K562 (cell line): ENCODE data around the gene SMG1. TPM values are rescaled to one million over a fixed set of nuclear protein-coding genes. Genes with fewer than 3 reads are reported as not detected.
A peak's percentile ranks its signal among the peaks of the same experiment; 100 is the strongest.

Source experiments
- ATAC-seq: fragments of 200-7000 bp; cut with Tn5 transposase; 3 replicates; pipeline ENCODE4 v1.9.1; 2020; ENCODE audit warnings: moderate library complexity
- BruUV-seq: library from RNA; stranded (reverse); fragments of 400-500 nt; replicated peaks from 2 replicates; lab custom pipeline; 2021; lab: Mats Ljungman, UMichigan
- CTCF ChIA-PET: fragments of 300-600 bp; formaldehyde crosslinking; extraction: SDS; loops from one replicate; lab custom pipeline; 2021; ENCODE audit warnings: low intra/inter-chr PET ratio; lab: Yijun Ruan, JAX
- POLR2A ChIA-PET: fragments of 300-600, 350-650 bp; sonication (Branson Sonifier 250); formaldehyde crosslinking; extraction: SDS; loops from one replicate; lab custom pipeline; 2021; ENCODE audit warnings: antibody characterized with exemption, inconsistent platforms; lab: Yijun Ruan, JAX
- DNase-seq, 4 experiments: peaks; one replicate each; pipeline versions ENCODE4 v3.0.0 to v3.0.0-alpha.2; 2011 to 2018; ENCODE audit warnings: low spot score in 3 of 4, mixed read lengths in 3 of 4; ENCODE audit errors: extremely low read depth in 1 of 4
- FAIRE-seq: peaks from 2 replicates; lab custom pipeline; 2011; peaks lifted over from hg19 to GRCh38; lab: Jason Lieb, UNC
- H2AFZ ChIP-seq: 2 replicates; pipeline ENCODE4 v1.6.0; 2011; ENCODE audit warnings: low read depth, low read length, control low read depth, inconsistent platforms
- H3K27ac ChIP-seq: fragments of 200-600 bp; 3 replicates; pipeline ENCODE4 v1.8.0; 2011; ENCODE audit warnings: low read depth, mild to moderate bottlenecking, control low read depth, inconsistent platforms, low read length, moderate library complexity, mixed read lengths; ENCODE audit errors: extremely low read depth
- H3K27me3 ChIP-seq, 2 experiments: fragments of 300-600 bp in 1 of 2; 2 replicates in 1 of 2; 3 replicates in 1 of 2; pipeline versions ENCODE4 v1.6.0 to v1.8.0; 2011; ENCODE audit warnings: inconsistent platforms in 2 of 2, low read length in 2 of 2, mild to moderate bottlenecking in 1 of 2, mixed read lengths in 1 of 2, moderate library complexity in 1 of 2; ENCODE audit not compliant: control insufficient read depth in 2 of 2, insufficient read depth in 2 of 2
- H3K36me3 ChIP-seq: fragments of 300-600 bp; 3 replicates; pipeline ENCODE4 v1.8.0; 2011; ENCODE audit warnings: mild to moderate bottlenecking, low read length, inconsistent platforms; ENCODE audit not compliant: control insufficient read depth, insufficient read depth
- H3K4me1 ChIP-seq, 2 experiments: fragments of 200-600 bp in 1 of 2; replicated peaks in 1 of 2; 2 replicates in 1 of 2; 3 replicates in 1 of 2; pipeline versions ENCODE4 v1.5.1 to v1.8.0; 2011; ENCODE audit warnings: inconsistent platforms in 2 of 2, low read length in 2 of 2, mild to moderate bottlenecking in 1 of 2, mixed read lengths in 1 of 2, moderate library complexity in 1 of 2; ENCODE audit not compliant: control insufficient read depth in 2 of 2, insufficient read depth in 2 of 2
- H3K4me2 ChIP-seq: 2 replicates; pipeline ENCODE4 v1.6.1; 2011; ENCODE audit warnings: low read length, control low read depth, inconsistent platforms, mixed read lengths; ENCODE audit not compliant: insufficient read depth
- H3K4me3 ChIP-seq: fragments of 200-600 bp; sonication (generic), shearing (Covaris generic); 2 replicates; pipeline ENCODE4 v1.5.1; 2016; ENCODE audit warnings: control low read depth, inconsistent platforms
- H3K79me2 ChIP-seq: fragments of 200-600 bp; 3 replicates; pipeline ENCODE4 v1.8.0; 2011; ENCODE audit warnings: low read length, inconsistent platforms; ENCODE audit not compliant: control insufficient read depth, insufficient read depth
- H3K9ac ChIP-seq, 2 experiments: 2 replicates each; pipeline versions ENCODE4 v1.6.0 to v1.6.1; 2011; ENCODE audit warnings: low read depth in 2 of 2, low read length in 2 of 2, control low read depth in 1 of 2, inconsistent platforms in 1 of 2, mild to moderate bottlenecking in 1 of 2, mixed read lengths in 1 of 2; ENCODE audit not compliant: insufficient read depth in 1 of 2
- H3K9me1 ChIP-seq: one replicate; pipeline ENCODE4 v1.6.0; 2011; ENCODE audit warnings: inconsistent platforms, mild to moderate bottlenecking, low read length, moderate library complexity; ENCODE audit not compliant: control insufficient read depth, insufficient read depth
- H3K9me3 ChIP-seq: replicated peaks from 2 replicates; pipeline ENCODE4 v1.5.1; 2011; ENCODE audit warnings: low read depth, low read length, inconsistent platforms; ENCODE audit not compliant: control insufficient read depth, insufficient read depth
- H4K20me1 ChIP-seq: replicated peaks from 2 replicates; pipeline ENCODE4 v1.6.1; 2011; ENCODE audit warnings: low read length, inconsistent platforms, mixed read lengths; ENCODE audit not compliant: control insufficient read depth, insufficient read depth
- NRF1 ChIP-seq, 2 experiments: fragments of 450-650 bp; IDR thresholded peaks in 1 of 2; conservative IDR thresholded peaks in 1 of 2; 2 replicates each; pipeline ENCODE4 v1.6.1; 2014; ENCODE audit warnings: mild to moderate bottlenecking in 2 of 2
- SRSF7 ChIP-seq: fragments of 200-400 bp; formaldehyde crosslinking; optimal IDR thresholded peaks from 2 replicates; pipeline ENCODE3; 2017; ENCODE audit warnings: mild to moderate bottlenecking, low read depth, low read length
- WGBS: fragments of 100-300 bp; shearing (Covaris generic); methylation state at CpG from one replicate; pipeline ENCODE4 v1.1.6; 2016; ENCODE audit warnings: low coverage, mixed read lengths; ENCODE audit not compliant: insufficient coverage; ENCODE audit errors: missing lambda C conversion rate; 5-methylcytosine and 5-hydroxymethylcytosine counted together
- in situ Hi-C: fragments of 300-500 bp; cut with MboI; formaldehyde crosslinking; loops from 4 replicates; pipeline ENCODE4 v1.15.0; 2018; ENCODE audit warnings: inconsistent platforms, mixed read lengths
- intact Hi-C: fragments of 100-400 bp; cut with micrococcal nuclease; formaldehyde crosslinking; loops from 2 replicates; pipeline ENCODE4 v1.14.2; 2022
- polyA plus RNA-seq, 8 experiments: library from polyadenylated mRNA; depleted of rRNA in 4 of 8; stranded (reverse) in 5 of 8; unstranded in 3 of 8; fragments of >200 nt; fragmentation: Nextera tagmentation in 2 of 8; fragmentation: Illumina TruSeq in 1 of 8; extraction: Ambion mirVana in 2 of 8; extraction: Trizol in 1 of 8; gene quantifications; 2 replicates each; pipeline versions ENCODE4 v1.2.1 to v1.2.3, GENCODE V29; 2011 to 2014; ENCODE audit warnings: inconsistent platforms in 1 of 8, missing spikeins in 1 of 8
- total RNA-seq, 7 experiments: library from RNA; depleted of rRNA in 6 of 7; stranded (reverse); fragments of >200 nt in 6 of 7; fragmentation: Illumina TruSeq in 2 of 7; extraction: Trizol in 2 of 7; gene quantifications; 2 replicates each; pipeline versions ENCODE4 v1.2.1 to v1.2.3, GENCODE V29; 2011 to 2021; ENCODE audit warnings: low replicate concordance in 1 of 7
- TF ChIP-seq, protein P1 (sequence below): fragments of 250-450 bp; sonication (Bioruptor Pico); IDR thresholded peaks from 2 replicates; pipeline ENCODE4 v1.8.0; 2022; ENCODE audit warnings: inconsistent platforms
- TF ChIP-seq, protein P2 (sequence below), 2 experiments: fragments of 450-650 bp; IDR thresholded peaks; 2 replicates each; pipeline ENCODE4 v1.6.1; 2018; ENCODE audit warnings: mild to moderate bottlenecking in 2 of 2, low read depth in 1 of 2; ENCODE audit not compliant: partially characterized antibody in 2 of 2

SMG1 gene
- total and polyA plus RNA-seq, 9 of the 15 experiments (the other 6 are each of a cell fraction or from before 2014, with no cell fraction given): 3.4 to 54.8 (median 32.0) TPM

DNA sequence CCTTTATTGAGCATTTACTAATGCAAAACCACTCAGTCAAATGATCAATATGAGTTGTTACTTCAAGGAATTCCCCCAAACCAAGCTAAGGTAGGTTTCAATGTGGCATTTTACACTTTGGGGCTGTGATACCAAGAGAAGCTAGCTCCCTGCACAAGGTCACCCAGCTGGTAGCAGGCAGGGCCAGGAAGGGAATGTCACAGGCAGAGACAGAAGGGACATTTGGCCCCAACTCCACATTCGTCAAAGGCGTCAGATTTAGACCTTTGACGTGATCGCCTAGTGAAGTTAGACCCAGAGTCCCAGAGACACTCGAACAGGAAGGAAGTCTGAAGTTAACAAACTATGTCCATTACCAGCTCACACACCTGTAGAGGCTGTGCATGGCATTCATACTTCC is 5.5 kb upstream of the SMG1 start:
- DNase-seq (no peak), ATAC-seq (no peak), FAIRE-seq (no peak)
- peaks cover 2 to 8% of the 10 kb centered on the region in 2 experiments; a peak in 3 of 5 replicates for H3K4me1 ChIP-seq
- CTCF ChIA-PET: no interaction called here
- peaks cover 0 to 4% of the 10 kb centered on the region in 2 experiments; a peak in 2 of 5 replicates for H3K27me3 ChIP-seq
- no peaks in the 10 kb centered on the region for H3K9me1 ChIP-seq
- peak overlapping the region; percentile 41; the same call in 1 of the 2 replicates for H2AFZ ChIP-seq
- intact Hi-C loops (no loop called here), in situ Hi-C loops (no loop called here)
- TF ChIP-seq SRSF7: no peak
- TF ChIP-seq, protein P1, sequence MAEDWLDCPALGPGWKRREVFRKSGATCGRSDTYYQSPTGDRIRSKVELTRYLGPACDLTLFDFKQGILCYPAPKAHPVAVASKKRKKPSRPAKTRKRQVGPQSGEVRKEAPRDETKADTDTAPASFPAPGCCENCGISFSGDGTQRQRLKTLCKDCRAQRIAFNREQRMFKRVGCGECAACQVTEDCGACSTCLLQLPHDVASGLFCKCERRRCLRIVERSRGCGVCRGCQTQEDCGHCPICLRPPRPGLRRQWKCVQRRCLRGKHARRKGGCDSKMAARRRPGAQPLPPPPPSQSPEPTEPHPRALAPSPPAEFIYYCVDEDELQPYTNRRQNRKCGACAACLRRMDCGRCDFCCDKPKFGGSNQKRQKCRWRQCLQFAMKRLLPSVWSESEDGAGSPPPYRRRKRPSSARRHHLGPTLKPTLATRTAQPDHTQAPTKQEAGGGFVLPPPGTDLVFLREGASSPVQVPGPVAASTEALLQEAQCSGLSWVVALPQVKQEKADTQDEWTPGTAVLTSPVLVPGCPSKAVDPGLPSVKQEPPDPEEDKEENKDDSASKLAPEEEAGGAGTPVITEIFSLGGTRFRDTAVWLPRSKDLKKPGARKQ (CRISPR knock-in tag): no peak
- TF ChIP-seq, protein P2, sequence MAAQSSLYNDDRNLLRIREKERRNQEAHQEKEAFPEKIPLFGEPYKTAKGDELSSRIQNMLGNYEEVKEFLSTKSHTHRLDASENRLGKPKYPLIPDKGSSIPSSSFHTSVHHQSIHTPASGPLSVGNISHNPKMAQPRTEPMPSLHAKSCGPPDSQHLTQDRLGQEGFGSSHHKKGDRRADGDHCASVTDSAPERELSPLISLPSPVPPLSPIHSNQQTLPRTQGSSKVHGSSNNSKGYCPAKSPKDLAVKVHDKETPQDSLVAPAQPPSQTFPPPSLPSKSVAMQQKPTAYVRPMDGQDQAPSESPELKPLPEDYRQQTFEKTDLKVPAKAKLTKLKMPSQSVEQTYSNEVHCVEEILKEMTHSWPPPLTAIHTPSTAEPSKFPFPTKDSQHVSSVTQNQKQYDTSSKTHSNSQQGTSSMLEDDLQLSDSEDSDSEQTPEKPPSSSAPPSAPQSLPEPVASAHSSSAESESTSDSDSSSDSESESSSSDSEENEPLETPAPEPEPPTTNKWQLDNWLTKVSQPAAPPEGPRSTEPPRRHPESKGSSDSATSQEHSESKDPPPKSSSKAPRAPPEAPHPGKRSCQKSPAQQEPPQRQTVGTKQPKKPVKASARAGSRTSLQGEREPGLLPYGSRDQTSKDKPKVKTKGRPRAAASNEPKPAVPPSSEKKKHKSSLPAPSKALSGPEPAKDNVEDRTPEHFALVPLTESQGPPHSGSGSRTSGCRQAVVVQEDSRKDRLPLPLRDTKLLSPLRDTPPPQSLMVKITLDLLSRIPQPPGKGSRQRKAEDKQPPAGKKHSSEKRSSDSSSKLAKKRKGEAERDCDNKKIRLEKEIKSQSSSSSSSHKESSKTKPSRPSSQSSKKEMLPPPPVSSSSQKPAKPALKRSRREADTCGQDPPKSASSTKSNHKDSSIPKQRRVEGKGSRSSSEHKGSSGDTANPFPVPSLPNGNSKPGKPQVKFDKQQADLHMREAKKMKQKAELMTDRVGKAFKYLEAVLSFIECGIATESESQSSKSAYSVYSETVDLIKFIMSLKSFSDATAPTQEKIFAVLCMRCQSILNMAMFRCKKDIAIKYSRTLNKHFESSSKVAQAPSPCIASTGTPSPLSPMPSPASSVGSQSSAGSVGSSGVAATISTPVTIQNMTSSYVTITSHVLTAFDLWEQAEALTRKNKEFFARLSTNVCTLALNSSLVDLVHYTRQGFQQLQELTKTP (IDR thresholded peaks at IDR 0.05; ENCODE audit: low read depth in 1 of 2, partially characterized antibody in 2 of 2): no peak
- no peak for TF ChIP-seq NRF1 (conservative IDR thresholded peaks at IDR 0.05 in 1 of 2, IDR thresholded peaks at IDR 0.05 in 1 of 2)
- BruUV-seq: no TSS peak
- POLR2A ChIA-PET: interaction anchor here (1.3 to 2.8 kb wide), 2 partner anchors 14 to 131 kb away, joined by 4 to 14 read pairs; no protein-coding TSS in a partner anchor
- no peaks in the 10 kb centered on the region for H3K36me3 ChIP-seq
- H3K27ac ChIP-seq: no peak overlapping the region
- H3K79me2 ChIP-seq: no peaks in the 10 kb centered on the region; the same call in 1 of the 3 replicates
- no peak overlapping the region for H3K4me2 ChIP-seq
- WGBS: 24% methylated on average over 5 of the region's 5 CpGs
- no peaks in the 10 kb centered on the region for H4K20me1 ChIP-seq
- H3K9me3 ChIP-seq: no peaks in the 10 kb centered on the region
- peak overlapping the region in 1 of 2 experiments; percentile 20; a peak in 1 of 4 replicates for H3K9ac ChIP-seq
- H3K4me3 ChIP-seq: no peak overlapping the region
